NCI-H1436 (cell line): ENCODE results near the gene RDH13.
A peak's percentile ranks its signal among the peaks of the same experiment; 100 is the strongest.
"Not testable (repeated sequence)": the region's sequence is repeated elsewhere in the genome, so short reads cannot be mapped to it uniquely, and the experiment has no call there.

Source experiments
- DNase-seq: peaks from one replicate; lab custom pipeline; 2025; lab: John Stamatoyannopoulos, UW

RDH13 gene

GRCh38 chr19:55062735-55063491 lies at the start of gene RDH13:
Gene RDH13 (minus strand): TSS chr19:55063148. CDS start chr19:55063032, 116 bp downstream.
- peak; percentile 99 for DNase-seq

- DNase-seq, result no peak
Observed at GRCh38 chr19:55112246-55112776, 49.4 kb upstream of the RDH13 start.

- DNase-seq, result no peak
Observed at GRCh38 chr19:55111238-55111831, 48.4 kb upstream of the RDH13 start.

- DNase-seq, result no peak
Observed at GRCh38 chr19:55109527-55110291, 46.8 kb upstream of the RDH13 start.

GRCh38 chr19:55107252-55107651 lies 44.3 kb upstream of the RDH13 start:
- not testable (repeated sequence) for DNase-seq

- DNase-seq, result no peak
Observed at GRCh38 chr19:55106591-55106990, 43.6 kb upstream of the RDH13 start.

- no peak for DNase-seq
Observed at GRCh38 chr19:55105237-55105636, 42.3 kb upstream of the RDH13 start.

- DNase-seq, result no peak
Observed at GRCh38 chr19:55103190-55103589, 40.2 kb upstream of the RDH13 start.

GRCh38 chr19:55101261-55101660 lies 38.3 kb upstream of the RDH13 start:
- DNase-seq, result no peak

- DNase-seq, result no peak
Observed at GRCh38 chr19:55099557-55100506, 36.9 kb upstream of the RDH13 start.

GRCh38 chr19:55098716-55099556 lies 36.0 kb upstream of the RDH13 start:
- DNase-seq, result no peak

- DNase-seq, result no peak
Observed at GRCh38 chr19:55097864-55098715, 35.1 kb upstream of the RDH13 start.

GRCh38 chr19:55096061-55096701 lies 33.2 kb upstream of the RDH13 start:
- DNase-seq, result no peak

GRCh38 chr19:55095260-55096060 lies 32.5 kb upstream of the RDH13 start:
- no peak for DNase-seq

- no peak for DNase-seq
Observed at GRCh38 chr19:55094456-55095259, 31.7 kb upstream of the RDH13 start.

- DNase-seq, result no peak
Observed at GRCh38 chr19:55092423-55093318, 29.7 kb upstream of the RDH13 start.
